H1 (cell line): Measurements from ENCODE around the gene LBX1. TPM values are rescaled to one million over a fixed set of nuclear protein-coding genes. Genes with fewer than 3 reads are reported as not detected.

Experiments used
- CTCF ChIA-PET: fragments of 300-600 bp; sonication (Branson Sonifier 250); formaldehyde crosslinking; loops from one replicate; lab custom pipeline; 2021; ENCODE audit not compliant: partially characterized antibody; lab: Charles Lee
- POLR2A ChIA-PET: fragments of 300-600 bp; sonication (Branson Sonifier 250); formaldehyde crosslinking; loops from one replicate; lab custom pipeline; 2021; ENCODE audit warnings: inconsistent platforms; ENCODE audit not compliant: partially characterized antibody; lab: Charles Lee
- DNase-seq, 2 experiments: peaks; one replicate each; pipeline versions ENCODE4 v3.0.0 to v3.0.0-alpha.2; 2010 to 2022; ENCODE audit warnings: low spot score in 2 of 2, low read depth in 1 of 2, mixed read lengths in 1 of 2
- FAIRE-seq: peaks from 2 replicates; lab custom pipeline; 2011; peaks lifted over from hg19 to GRCh38; lab: Jason Lieb, UNC
- H2AFZ ChIP-seq: 2 replicates; pipeline ENCODE4 v1.8.1; 2012; ENCODE audit warnings: low read length, inconsistent platforms
- H2AK5ac ChIP-seq: 2 replicates; pipeline ENCODE4 v1.6.1; 2013; ENCODE audit warnings: low read depth, low read length
- H2BK120ac ChIP-seq: replicated peaks from 2 replicates; pipeline ENCODE3; 2013; ENCODE audit warnings: low read depth, low read length, inconsistent platforms
- H2BK12ac ChIP-seq: 2 replicates; pipeline ENCODE4 v1.6.1; 2013; ENCODE audit warnings: low read depth, low read length
- H2BK15ac ChIP-seq: 2 replicates; pipeline ENCODE4 v1.6.1; 2013; ENCODE audit warnings: low read length
- H2BK20ac ChIP-seq: 2 replicates; pipeline ENCODE4 v1.6.1; 2013; ENCODE audit warnings: low read length
- H2BK5ac ChIP-seq: 2 replicates; pipeline ENCODE4 v1.6.1; 2013; ENCODE audit warnings: low read depth, low read length
- H3K14ac ChIP-seq: 2 replicates; pipeline ENCODE4 v1.6.1; 2013; ENCODE audit warnings: inconsistent platforms; ENCODE audit not compliant: insufficient read length
- H3K18ac ChIP-seq: 2 replicates; pipeline ENCODE4 v1.6.1; 2013; ENCODE audit warnings: low read length; ENCODE audit errors: extremely low read depth
- H3K23ac ChIP-seq: 2 replicates; pipeline ENCODE4 v1.6.1; 2013; ENCODE audit warnings: inconsistent platforms; ENCODE audit not compliant: insufficient read length
- H3K23me2 ChIP-seq: 2 replicates; pipeline ENCODE4 v1.6.1; 2013; ENCODE audit warnings: low read depth, low read length
- H3K27ac ChIP-seq: 2 replicates; pipeline ENCODE4 v1.6.1; 2011; ENCODE audit warnings: low read depth, low read length, inconsistent platforms
- H3K27me3 ChIP-seq, 4 experiments: replicated peaks in 1 of 4; 1 replicate in 1 of 4; 2 replicates in 3 of 4; pipeline versions ENCODE4 v1.6.1 to v1.8.1; 2011 to 2013; ENCODE audit warnings: low read length in 3 of 4, mild to moderate bottlenecking in 3 of 4, inconsistent platforms in 2 of 4, mixed read lengths in 2 of 4, moderate library complexity in 1 of 4; ENCODE audit not compliant: control insufficient read depth in 3 of 4, insufficient read depth in 3 of 4; ENCODE audit errors: extremely low read depth in 1 of 4
- H3K36me3 ChIP-seq, 4 experiments: 2 replicates each; pipeline versions ENCODE4 v1.6.1 to v1.8.1; 2011 to 2013; ENCODE audit warnings: mild to moderate bottlenecking in 4 of 4, low read length in 3 of 4, moderate library complexity in 2 of 4, control low read depth in 1 of 4, inconsistent platforms in 1 of 4; ENCODE audit not compliant: insufficient read depth in 4 of 4, control insufficient read depth in 2 of 4
- H3K4ac ChIP-seq: replicated peaks from 2 replicates; pipeline ENCODE3; 2013; ENCODE audit warnings: low read length, low read depth, mixed read lengths, inconsistent platforms; ENCODE audit not compliant: insufficient read length
- H3K4me1 ChIP-seq, 4 experiments: replicated peaks in 1 of 4; 1 replicate in 1 of 4; 2 replicates in 3 of 4; pipeline versions ENCODE4 v1.6.1 to v1.8.1; 2011 to 2013; ENCODE audit warnings: low read length in 3 of 4, inconsistent platforms in 2 of 4, mixed read lengths in 1 of 4; ENCODE audit not compliant: insufficient read depth in 4 of 4, control insufficient read depth in 3 of 4
- H3K4me2 ChIP-seq, 2 experiments: 2 replicates each; pipeline versions ENCODE4 v1.6.1 to v1.8.1; 2011 to 2013; ENCODE audit warnings: low read depth in 2 of 2, low read length in 2 of 2, control low read depth in 1 of 2, inconsistent platforms in 1 of 2, mild to moderate bottlenecking in 1 of 2; ENCODE audit not compliant: insufficient read depth in 1 of 2
- H3K4me3 ChIP-seq, 4 experiments: fragments of 200-600, 300-600 bp in 1 of 4; sonication (generic), shearing (Covaris generic), sonication (Bioruptor Twin) in 1 of 4; 2 replicates each; pipeline versions ENCODE4 v1.5.1 to v1.8.1; 2011 to 2016; ENCODE audit warnings: low read length in 4 of 4, low read depth in 3 of 4, control low read depth in 2 of 4, inconsistent platforms in 2 of 4, mild to moderate bottlenecking in 2 of 4, mixed read lengths in 1 of 4, moderate library complexity in 1 of 4; ENCODE audit not compliant: insufficient read depth in 2 of 4; ENCODE audit errors: extremely low read depth in 1 of 4
- H3K56ac ChIP-seq: replicated peaks from 2 replicates; pipeline ENCODE3; 2013; ENCODE audit warnings: low read depth, mild to moderate bottlenecking, mixed read lengths, low read length, inconsistent platforms; ENCODE audit not compliant: insufficient read length
- H3K79me1 ChIP-seq: 2 replicates; pipeline ENCODE4 v1.6.1; 2013; ENCODE audit warnings: low read depth, low read length, control low read depth
- H3K79me2 ChIP-seq, 2 experiments: 2 replicates each; pipeline versions ENCODE4 v1.6.1 to v1.8.1; 2012 to 2013; ENCODE audit warnings: low read length in 2 of 2, mild to moderate bottlenecking in 2 of 2, inconsistent platforms in 1 of 2; ENCODE audit not compliant: insufficient read depth in 2 of 2, control insufficient read depth in 1 of 2
- H3K9ac ChIP-seq, 4 experiments: replicated peaks in 1 of 4; 1 replicate in 1 of 4; 2 replicates in 3 of 4; pipeline versions ENCODE4 v1.6.1 to v1.8.1; 2011 to 2013; ENCODE audit warnings: low read depth in 3 of 4, low read length in 3 of 4, control low read depth in 2 of 4, mild to moderate bottlenecking in 2 of 4, moderate library complexity in 2 of 4, inconsistent platforms in 1 of 4; ENCODE audit errors: extremely low read depth in 1 of 4
- H3K9me3 ChIP-seq, 2 experiments: 2 replicates each; pipeline versions ENCODE4 v1.6.1 to v1.8.1; 2012 to 2013; ENCODE audit warnings: mild to moderate bottlenecking in 2 of 2, moderate library complexity in 2 of 2, control low read depth in 1 of 2, inconsistent platforms in 1 of 2, low read depth in 1 of 2, low read length in 1 of 2, mixed read lengths in 1 of 2; ENCODE audit not compliant: insufficient read depth in 2 of 2
- H4K20me1 ChIP-seq, 2 experiments: replicated peaks in 1 of 2; 2 replicates each; pipeline versions ENCODE3 to v1.8.1; 2011 to 2013; ENCODE audit warnings: inconsistent platforms in 2 of 2, low read length in 2 of 2, mild to moderate bottlenecking in 1 of 2; ENCODE audit not compliant: insufficient read depth in 2 of 2, control insufficient read depth in 1 of 2
- H4K5ac ChIP-seq: 2 replicates; pipeline ENCODE4 v1.6.1; 2013; ENCODE audit warnings: low read length, low read depth, mixed read lengths, inconsistent platforms; ENCODE audit not compliant: insufficient read length
- H4K8ac ChIP-seq: 2 replicates; pipeline ENCODE4 v1.8.0; 2013; ENCODE audit warnings: mild to moderate bottlenecking, moderate library complexity, low read length, inconsistent platforms; ENCODE audit not compliant: insufficient read depth; ENCODE audit errors: extremely low read depth
- H4K91ac ChIP-seq: replicated peaks from 2 replicates; pipeline ENCODE3; 2013; ENCODE audit warnings: low read length, mixed read lengths, inconsistent platforms; ENCODE audit not compliant: insufficient read length
- BCL11A ChIP-seq, 2 experiments: IDR thresholded peaks; one replicate each; pipeline ENCODE4 v1.6.1; 2011; ENCODE audit warnings: low read depth in 2 of 2, low read length in 2 of 2, mild to moderate bottlenecking in 2 of 2
- CBX8 ChIP-seq: fragments of 300-800, 300-1000 bp; sonication (generic); IDR thresholded peaks from 2 replicates; pipeline ENCODE4 v1.7.1; 2016; ENCODE audit warnings: low read depth, low read length, borderline replicate concordance
- E2F6 ChIP-seq: IDR thresholded peaks from 2 replicates; pipeline ENCODE4 v1.6.1; 2012; ENCODE audit warnings: inconsistent platforms
- EZH2 ChIP-seq: fragments of 200-600 bp; sonication (generic); IDR thresholded peaks from 2 replicates; pipeline ENCODE4 v1.7.1; 2012; ENCODE audit warnings: low read depth, mild to moderate bottlenecking, moderate library complexity, low read length, inconsistent platforms; ENCODE audit not compliant: severe bottlenecking
- GABPA ChIP-seq: IDR thresholded peaks from 2 replicates; pipeline ENCODE4 v1.6.1; 2011; ENCODE audit warnings: mild to moderate bottlenecking, low read length, moderate library complexity, borderline replicate concordance; ENCODE audit not compliant: insufficient read depth
- KDM1A ChIP-seq: fragments of 200-600, 300-600 bp; sonication (generic); IDR thresholded peaks from 2 replicates; pipeline ENCODE4 v1.7.1; 2016; ENCODE audit warnings: mild to moderate bottlenecking, low read length, borderline replicate concordance
- MAX ChIP-seq: IDR thresholded peaks from 2 replicates; pipeline ENCODE4 v1.6.1; 2012; ENCODE audit warnings: inconsistent platforms
- RFX5 ChIP-seq: IDR thresholded peaks from 2 replicates; pipeline ENCODE4 v1.6.1; 2011; ENCODE audit warnings: low read depth, low read length, improper control_type of control experiment, borderline replicate concordance
- TEAD4 ChIP-seq: IDR thresholded peaks from 2 replicates; pipeline ENCODE4 v1.6.1; 2012; ENCODE audit warnings: low read depth, low read length, inconsistent platforms, mixed read lengths
- WGBS, 2 experiments: shearing (Covaris generic) in 1 of 2; methylation state at CpG; one replicate each; pipeline versions ENCODE4 v1.1.6 to v1.1.7; 2013 to 2015; ENCODE audit warnings: low lambda C conversion rate in 2 of 2, mixed read lengths in 2 of 2, inconsistent platforms in 1 of 2, low coverage in 1 of 2, missing lambda C conversion rate in 1 of 2; ENCODE audit not compliant: insufficient replicate concordance in 2 of 2, insufficient coverage in 1 of 2, insufficient read length in 1 of 2; ENCODE audit errors: extremely low coverage in 1 of 2, missing lambda C conversion rate in 1 of 2; 5-methylcytosine and 5-hydroxymethylcytosine counted together
- polyA plus RNA-seq, 7 experiments: library from polyadenylated mRNA; depleted of rRNA in 3 of 7; stranded (reverse) in 5 of 7; unstranded in 2 of 7; fragments of >200 nt in 5 of 7; fragments of 200-250 nt in 2 of 7; gene quantifications; 1 replicate in 5 of 7; 2 replicates in 1 of 7; 4 replicates in 1 of 7; pipeline versions ENCODE4 v1.2.1 to v1.2.3, GENCODE V29; 2011 to 2013; ENCODE audit warnings: missing spikeins in 2 of 7, mixed read lengths in 2 of 7
- total RNA-seq: library from RNA; stranded (reverse); fragmentation: NEBNext Ultra II Directional; extraction: Animal tissue kit (Norgen Biotek cat#: 25700); gene quantifications from 2 replicates; pipeline ENCODE4 v1.2.1, GENCODE V29; 2021

LBX1 gene
- total and polyA plus RNA-seq, 2 of the 8 experiments (the other 6 are each of a cell fraction or from before 2014, with no cell fraction given) = not detected

GRCh38 chr10:101215397-101216206 lies 13.7 kb downstream of the LBX1 start:
- Histone ChIP-seq H3K4ac (no peak overlapping the region), H3K9ac (no peak overlapping the region), H2BK12ac (no peak overlapping the region), H2BK120ac (no peak overlapping the region), H3K79me2 (no peaks in the 10 kb centered on the region), H3K4me2 (peak overlapping the region; percentile 15 to 75), H3K4me1 (peaks cover 0 to 17% (median 9%) of the 10 kb centered on the region in 4 experiments; a peak in 5 of 7 replicates), H2BK5ac (no peak overlapping the region), H2BK15ac (no peak overlapping the region), H2AK5ac (no peak overlapping the region), H4K8ac (no peak overlapping the region), H3K18ac (no peak overlapping the region), H3K23me2 (peaks cover 2% of the 10 kb centered on the region; the same call in 1 of the 2 replicates), H3K36me3 (peaks cover 0 to 5% (median 0%) of the 10 kb centered on the region in 4 experiments; a peak in 1 of 8 replicates), H4K91ac (no peak overlapping the region), H3K56ac (no peak overlapping the region), H4K20me1 (peaks cover 20 to 22% of the 10 kb centered on the region in 2 experiments), H3K4me3 (peak overlapping the region in 1 of 4 experiments; percentile 50; a peak in 2 of 8 replicates), H3K14ac (no peak overlapping the region), H3K27ac (no peak overlapping the region), H4K5ac (no peak overlapping the region), H3K79me1 (no peaks in the 10 kb centered on the region), H3K27me3 (peaks cover 64 to 83% (median 77%) of the 10 kb centered on the region in 4 experiments), H3K23ac (no peak overlapping the region), H2AFZ (no peak overlapping the region), H2BK20ac (no peak overlapping the region), H3K9me3 (no peaks in the 10 kb centered on the region)
- ChIA-PET CTCF (interaction anchor here (0.5 to 13.7 kb wide), 45 partner anchors 8 to 566 kb away, joined by 3 to 266 read pairs (median 9); partner anchors contain the start of genes DPCD, LBX1 and POLL), POLR2A (interaction anchor here (1.8 kb wide), 1 partner anchor 69 kb away, joined by 4 read pairs; no protein-coding TSS in a partner anchor)
- FAIRE-seq (no peak), DNase-seq (no peak)
- 10% methylated on average over 39 of the region's 40 CpGs; no CpG with 5 or more reads in 1 of the 2 experiments for WGBS, 2 experiments
- TF ChIP-seq BCL11A (IDR thresholded peaks at IDR 0.05; ENCODE audit: low read depth in 2 of 2, low read length in 2 of 2) (no peak), E2F6 (no peak), MAX (no peak), GABPA (no peak), EZH2 (peak; percentile 75), RFX5 (no peak), CBX8 (peak; percentile 30; the same call in 1 of the 2 replicates), KDM1A (no peak), TEAD4 (no peak)
